ENCODE data around the gene HBD. TPM values are rescaled to one million over a fixed set of nuclear protein-coding genes. Genes with fewer than 3 reads are reported as not detected.

The HBD gene
- total RNA-seq, 1 experiment from 2014 or later = not detected

- ChIA-PET POLR2A (no interaction called here), CTCF (no interaction called here), RAD21 (ENCODE audit: low non-redundant PET in 1 of 2, low total read pairs in 2 of 2, uncharacterized antibody in 2 of 2, unreplicated experiment in 2 of 2) (no interaction called here)
- ATAC-seq (no peak), DNase-seq (ENCODE audit: low read depth, low spot score) (no peak)
- no peaks in the 10 kb centered on the region for H3K9me2 ChIP-seq (ENCODE audit: insufficient read depth)
- H3K9me3 ChIP-seq (ENCODE audit: control insufficient read depth in 1 of 2, insufficient read depth in 1 of 2, low read depth in 1 of 2, low read length in 2 of 2) = no peaks in the 10 kb centered on the region
- no peaks in the 10 kb centered on the region for H3K79me2 ChIP-seq (ENCODE audit: insufficient read depth, low read length)
- H3K4me2 ChIP-seq (ENCODE audit: low read length) = no peak overlapping the region
- H3K4me3 ChIP-seq (replicated peaks in 1 of 2; ENCODE audit: low read depth in 1 of 2, low read length in 2 of 2) = no peak overlapping the region
- peaks cover 0 to 3% of the 10 kb centered on the region in 2 experiments; a peak in 1 of 4 replicates for H3K36me3 ChIP-seq (ENCODE audit: control insufficient read depth in 1 of 2, insufficient read depth in 2 of 2, low read length in 2 of 2)
- no peak overlapping the region for H2AFZ ChIP-seq (ENCODE audit: low read depth, low read length, poor library complexity, severe bottlenecking)
- TF ChIP-seq MAX (IDR thresholded peaks at IDR 0.05) (no peak), FOSL1 (IDR thresholded peaks at IDR 0.05; ENCODE audit: low read depth) (no peak), POLR2A (IDR thresholded peaks at IDR 0.05; ENCODE audit: borderline replicate concordance, extremely low read depth, insufficient read depth, insufficient read length) (no peak), YY1 (IDR thresholded peaks at IDR 0.05; ENCODE audit: extremely low read depth, insufficient replicate concordance, low read depth, low read length) (no peak), SRF (IDR thresholded peaks at IDR 0.05; ENCODE audit: low read depth) (no peak), ZBTB33 (IDR thresholded peaks at IDR 0.05; ENCODE audit: extremely low read depth, insufficient replicate concordance, low read length) (no peak), JUND (IDR thresholded peaks at IDR 0.05) (no peak), ZNF274 (IDR thresholded peaks at IDR 0.05; ENCODE audit: low read depth, low read length) (no peak), CEBPB (IDR thresholded peaks at IDR 0.05; ENCODE audit: low read depth) (no peak), RAD21 (IDR thresholded peaks at IDR 0.05; ENCODE audit: low read depth) (no peak), POLR2AphosphoS5 (IDR thresholded peaks at IDR 0.05; ENCODE audit: low read depth, low read length) (no peak), ATF3 (IDR thresholded peaks at IDR 0.05) (no peak), SIN3A (IDR thresholded peaks at IDR 0.05; ENCODE audit: low read depth) (no peak)
- TF ChIP-seq, protein P1, sequence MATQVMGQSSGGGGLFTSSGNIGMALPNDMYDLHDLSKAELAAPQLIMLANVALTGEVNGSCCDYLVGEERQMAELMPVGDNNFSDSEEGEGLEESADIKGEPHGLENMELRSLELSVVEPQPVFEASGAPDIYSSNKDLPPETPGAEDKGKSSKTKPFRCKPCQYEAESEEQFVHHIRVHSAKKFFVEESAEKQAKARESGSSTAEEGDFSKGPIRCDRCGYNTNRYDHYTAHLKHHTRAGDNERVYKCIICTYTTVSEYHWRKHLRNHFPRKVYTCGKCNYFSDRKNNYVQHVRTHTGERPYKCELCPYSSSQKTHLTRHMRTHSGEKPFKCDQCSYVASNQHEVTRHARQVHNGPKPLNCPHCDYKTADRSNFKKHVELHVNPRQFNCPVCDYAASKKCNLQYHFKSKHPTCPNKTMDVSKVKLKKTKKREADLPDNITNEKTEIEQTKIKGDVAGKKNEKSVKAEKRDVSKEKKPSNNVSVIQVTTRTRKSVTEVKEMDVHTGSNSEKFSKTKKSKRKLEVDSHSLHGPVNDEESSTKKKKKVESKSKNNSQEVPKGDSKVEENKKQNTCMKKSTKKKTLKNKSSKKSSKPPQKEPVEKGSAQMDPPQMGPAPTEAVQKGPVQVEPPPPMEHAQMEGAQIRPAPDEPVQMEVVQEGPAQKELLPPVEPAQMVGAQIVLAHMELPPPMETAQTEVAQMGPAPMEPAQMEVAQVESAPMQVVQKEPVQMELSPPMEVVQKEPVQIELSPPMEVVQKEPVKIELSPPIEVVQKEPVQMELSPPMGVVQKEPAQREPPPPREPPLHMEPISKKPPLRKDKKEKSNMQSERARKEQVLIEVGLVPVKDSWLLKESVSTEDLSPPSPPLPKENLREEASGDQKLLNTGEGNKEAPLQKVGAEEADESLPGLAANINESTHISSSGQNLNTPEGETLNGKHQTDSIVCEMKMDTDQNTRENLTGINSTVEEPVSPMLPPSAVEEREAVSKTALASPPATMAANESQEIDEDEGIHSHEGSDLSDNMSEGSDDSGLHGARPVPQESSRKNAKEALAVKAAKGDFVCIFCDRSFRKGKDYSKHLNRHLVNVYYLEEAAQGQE (IDR thresholded peaks at IDR 0.05; ENCODE audit: low read depth) = no peak
- no peak overlapping the region for H3K27ac ChIP-seq (ENCODE audit: low read depth, low read length)
- H3K27me3 ChIP-seq (ENCODE audit: insufficient read depth, low read length) = no peaks in the 10 kb centered on the region
- H3K9ac ChIP-seq (ENCODE audit: low read length) = no peak overlapping the region
- peaks cover 0 to 15% of the 10 kb centered on the region in 2 experiments; a peak in 1 of 4 replicates for H3K4me1 ChIP-seq (ENCODE audit: control insufficient read depth in 1 of 2, insufficient read depth in 2 of 2, low read length in 2 of 2)
- BruUV-seq (replicated peaks) = no TSS peak
- intact Hi-C loops (cut with micrococcal nuclease) = no loop called here
- H4K20me1 ChIP-seq (ENCODE audit: insufficient read depth) = no peaks in the 10 kb centered on the region
Observed at GRCh38 chr11:5274395-5274794, 40.1 kb upstream of the HBD start.

Data from HCT116 (cell line).